ENCODE data around the gene FCHO1.

GRCh38 chr19:17836530-17836929, 85.3 kb downstream of the FCHO1 start:
- TF ChIP-seq, protein P1, sequence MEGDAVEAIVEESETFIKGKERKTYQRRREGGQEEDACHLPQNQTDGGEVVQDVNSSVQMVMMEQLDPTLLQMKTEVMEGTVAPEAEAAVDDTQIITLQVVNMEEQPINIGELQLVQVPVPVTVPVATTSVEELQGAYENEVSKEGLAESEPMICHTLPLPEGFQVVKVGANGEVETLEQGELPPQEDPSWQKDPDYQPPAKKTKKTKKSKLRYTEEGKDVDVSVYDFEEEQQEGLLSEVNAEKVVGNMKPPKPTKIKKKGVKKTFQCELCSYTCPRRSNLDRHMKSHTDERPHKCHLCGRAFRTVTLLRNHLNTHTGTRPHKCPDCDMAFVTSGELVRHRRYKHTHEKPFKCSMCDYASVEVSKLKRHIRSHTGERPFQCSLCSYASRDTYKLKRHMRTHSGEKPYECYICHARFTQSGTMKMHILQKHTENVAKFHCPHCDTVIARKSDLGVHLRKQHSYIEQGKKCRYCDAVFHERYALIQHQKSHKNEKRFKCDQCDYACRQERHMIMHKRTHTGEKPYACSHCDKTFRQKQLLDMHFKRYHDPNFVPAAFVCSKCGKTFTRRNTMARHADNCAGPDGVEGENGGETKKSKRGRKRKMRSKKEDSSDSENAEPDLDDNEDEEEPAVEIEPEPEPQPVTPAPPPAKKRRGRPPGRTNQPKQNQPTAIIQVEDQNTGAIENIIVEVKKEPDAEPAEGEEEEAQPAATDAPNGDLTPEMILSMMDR (IDR thresholded peaks at IDR 0.05; ENCODE audit: borderline replicate concordance, extremely low read depth, low read length, poor library complexity, severe bottlenecking): no peak
- TF ChIP-seq EZH2 (IDR thresholded peaks at IDR 0.05; ENCODE audit: borderline replicate concordance, low read depth, low read length, severe bottlenecking): no peak
